ENCODE measurements around the gene SLC7A4.
"Not testable (repeated sequence)": the region's sequence is repeated elsewhere in the genome, so short reads cannot be mapped to it uniquely, and the experiment has no call there.

The SLC7A4 gene

GRCh38 chr22:21032037-21032867 is at the start of gene SLC7A4:
Gene SLC7A4 (minus strand): TSS chr22:21032561. CDS start chr22:21031812, 749 bp downstream.
- no peak for DNase-seq

DNA sequence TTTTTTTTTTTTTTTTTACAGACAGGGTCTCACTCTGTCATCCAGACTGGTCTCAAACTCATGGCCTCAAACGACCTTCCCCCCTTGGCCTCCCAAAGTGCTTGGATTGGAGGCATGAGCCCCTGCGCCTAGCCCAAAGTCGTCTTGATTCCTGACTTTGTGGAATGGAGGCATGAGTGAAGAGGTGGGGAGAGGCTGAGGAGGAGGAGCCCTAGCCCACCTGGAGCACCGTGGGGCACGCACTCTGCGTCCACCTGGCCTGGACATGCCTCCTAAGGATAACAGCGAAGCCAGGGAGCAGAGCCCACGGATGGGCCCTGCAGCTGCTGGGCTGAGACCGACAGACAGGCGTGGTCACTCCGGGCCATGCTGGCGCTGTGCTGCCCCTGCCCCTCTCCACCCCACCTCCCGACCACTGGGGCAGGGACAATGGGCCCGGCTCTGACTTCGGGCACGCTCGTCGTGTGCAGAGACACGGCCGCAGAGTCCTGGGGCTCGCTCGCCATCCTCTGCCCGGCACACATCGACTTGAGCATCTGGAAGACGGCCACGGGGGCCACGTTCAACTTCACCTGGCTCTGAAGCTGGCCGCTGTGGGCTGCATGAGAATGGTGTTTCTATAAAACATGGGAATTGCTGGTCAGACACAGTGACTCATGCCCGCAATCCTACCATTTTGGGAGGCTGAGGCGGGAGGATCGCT is 48.2 kb upstream of the SLC7A4 start:
- no peak for DNase-seq

- DNase-seq, result no peak
These were observed 47.1 kb upstream of the SLC7A4 start for GRCh38 chr22:21079493-21079892.

- no peak for DNase-seq
These were observed 46.6 kb upstream of the SLC7A4 start for GRCh38 chr22:21078916-21079315.

DNA sequence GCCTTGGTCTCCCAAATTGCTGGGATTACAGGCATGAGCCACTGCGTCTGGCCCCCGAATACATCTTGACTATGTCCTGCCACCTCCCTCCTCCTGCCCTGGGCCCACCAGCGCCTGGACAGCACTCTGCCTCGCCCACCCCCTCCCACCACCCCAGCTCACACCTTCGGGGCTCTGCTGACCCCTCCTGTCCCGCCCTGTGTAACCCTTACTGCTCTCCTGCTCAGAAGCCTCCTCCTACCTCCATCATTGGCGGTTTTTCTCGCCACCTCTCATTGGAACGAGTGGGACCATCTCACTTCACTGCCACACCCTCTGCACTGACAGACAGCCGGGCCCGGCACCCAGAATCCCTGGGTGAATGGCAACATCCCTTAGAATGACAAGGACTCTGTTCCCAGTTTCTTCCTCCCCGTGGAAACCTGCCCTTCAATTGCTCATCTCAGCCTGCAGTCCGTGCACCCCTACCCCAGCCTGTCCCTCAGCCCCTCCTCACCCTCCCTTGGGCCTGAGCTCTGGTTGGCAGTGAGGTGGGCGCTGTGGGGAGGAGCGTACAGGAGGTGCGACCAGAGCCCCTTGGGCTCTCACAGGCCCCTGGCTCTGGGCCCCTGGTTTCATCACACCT is 45.6 kb upstream of the SLC7A4 start:
- no peak for DNase-seq

DNA sequence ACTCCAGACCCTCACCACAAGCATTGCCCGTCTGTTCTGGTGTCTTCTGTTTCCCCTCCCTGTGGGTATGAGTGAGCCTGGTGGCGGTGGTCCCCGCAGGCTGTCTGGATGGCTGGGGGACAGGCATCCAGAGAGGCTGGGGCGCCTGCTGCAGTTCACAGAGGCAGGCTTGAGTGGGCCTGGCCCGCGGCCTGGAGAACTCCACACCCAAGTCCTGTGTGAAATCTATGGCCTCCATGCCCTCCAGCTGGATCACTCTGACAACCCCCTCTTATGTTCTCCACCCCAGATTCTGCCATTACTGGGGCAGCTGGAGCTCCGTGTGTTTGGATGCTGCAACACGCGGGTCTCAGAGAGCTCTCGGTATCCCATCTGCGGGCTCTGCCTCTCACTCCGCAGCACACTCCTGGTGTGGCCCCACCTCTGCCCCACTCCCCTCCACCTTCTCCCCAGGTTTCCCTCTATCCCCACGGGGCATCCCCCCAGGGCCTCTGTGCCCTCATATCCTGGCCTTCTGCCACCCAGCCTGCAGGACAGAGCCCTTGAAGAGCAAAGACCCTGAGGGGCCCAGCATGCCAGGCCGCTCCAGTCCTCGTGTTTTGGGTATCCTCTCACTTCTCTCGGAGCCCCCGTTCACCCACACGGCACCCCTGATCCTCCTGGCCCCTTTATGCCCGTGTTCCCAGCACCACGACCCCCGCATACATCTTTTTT is 44.7 kb upstream of the SLC7A4 start:
- DNase-seq, result no peak

- DNase-seq, result no peak
These were observed 43.3 kb upstream of the SLC7A4 start for GRCh38 chr22:21075516-21076138.

DNA sequence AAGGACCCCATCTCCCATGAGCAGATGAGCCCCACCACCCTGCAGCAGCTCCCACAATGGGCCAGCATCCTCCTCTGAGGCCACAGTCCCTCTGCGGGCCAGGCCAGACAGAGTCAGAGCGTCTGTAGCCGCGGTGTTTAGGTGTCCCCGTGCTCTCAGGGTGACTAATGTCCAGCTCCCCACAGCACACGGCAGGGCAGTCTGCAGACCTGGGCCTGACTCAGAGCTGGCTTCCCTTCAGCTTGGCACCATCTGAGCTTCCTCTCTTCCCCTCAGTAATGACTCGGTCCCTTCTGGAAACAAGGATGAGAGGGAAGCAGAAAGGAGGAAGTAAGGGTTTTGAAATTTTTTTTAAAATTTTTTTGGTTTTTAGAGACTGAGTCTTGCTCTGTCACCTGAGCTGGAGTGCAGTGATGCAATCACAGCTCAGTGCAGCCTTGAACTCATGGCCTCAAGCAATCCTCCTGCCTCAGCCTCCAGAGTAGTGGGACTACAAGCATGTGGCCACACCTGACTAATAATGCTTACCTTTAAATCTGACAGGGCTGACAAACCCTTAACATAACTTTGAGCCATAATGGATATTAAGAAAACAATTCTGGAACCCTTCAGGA is 41.8 kb upstream of the SLC7A4 start:
- DNase-seq, result no peak

DNA sequence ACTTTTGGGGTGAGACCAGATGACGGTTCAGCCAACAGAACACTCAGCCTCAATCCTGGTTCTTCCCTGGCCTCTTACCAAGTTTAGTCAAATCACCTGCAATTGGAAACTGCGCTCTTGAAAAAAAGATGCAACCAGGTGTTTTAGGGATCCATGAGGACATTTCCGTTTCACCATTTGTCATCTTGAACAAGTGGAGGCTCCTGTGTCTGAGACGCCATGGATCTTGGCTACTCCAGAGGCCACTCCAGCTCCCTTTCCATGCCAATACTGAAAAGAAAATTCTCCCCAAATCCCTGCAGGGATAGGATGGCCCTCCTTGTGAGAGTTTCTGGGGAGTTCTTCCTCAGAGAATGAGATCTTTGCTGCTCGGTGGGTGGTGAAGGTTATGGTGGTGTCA is 41.1 kb upstream of the SLC7A4 start:
- DNase-seq, result no peak

GRCh38 chr22:21073023-21073422 is 40.7 kb upstream of the SLC7A4 start:
- no peak for DNase-seq

DNA sequence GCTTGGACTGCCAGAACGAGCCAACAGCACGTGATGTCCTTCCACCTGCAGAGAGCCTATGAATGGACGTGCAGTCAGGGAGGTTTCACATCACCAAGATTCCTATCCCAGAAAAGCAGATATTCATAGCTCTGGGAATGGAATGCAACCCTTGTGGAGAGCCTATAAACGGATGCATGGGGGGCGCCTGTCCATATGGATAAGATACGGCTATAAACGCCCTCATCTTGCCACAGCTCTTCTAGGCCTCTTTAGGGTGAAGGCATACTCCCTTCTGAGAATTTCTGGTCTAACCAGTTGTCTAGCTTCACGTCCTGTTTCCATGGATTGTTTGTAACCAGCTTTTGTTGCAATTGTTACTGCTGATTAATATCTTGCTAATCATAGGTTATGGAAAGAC is 39.4 kb upstream of the SLC7A4 start:
- not testable (repeated sequence) for DNase-seq

GRCh38 chr22:21070690-21071615 is 38.6 kb upstream of the SLC7A4 start:
- no peak for DNase-seq

GRCh38 chr22:21069375-21069774 is 37.0 kb upstream of the SLC7A4 start:
- no peak for DNase-seq

- no peak for DNase-seq
These were observed 36.4 kb upstream of the SLC7A4 start for GRCh38 chr22:21068681-21069276.

DNA sequence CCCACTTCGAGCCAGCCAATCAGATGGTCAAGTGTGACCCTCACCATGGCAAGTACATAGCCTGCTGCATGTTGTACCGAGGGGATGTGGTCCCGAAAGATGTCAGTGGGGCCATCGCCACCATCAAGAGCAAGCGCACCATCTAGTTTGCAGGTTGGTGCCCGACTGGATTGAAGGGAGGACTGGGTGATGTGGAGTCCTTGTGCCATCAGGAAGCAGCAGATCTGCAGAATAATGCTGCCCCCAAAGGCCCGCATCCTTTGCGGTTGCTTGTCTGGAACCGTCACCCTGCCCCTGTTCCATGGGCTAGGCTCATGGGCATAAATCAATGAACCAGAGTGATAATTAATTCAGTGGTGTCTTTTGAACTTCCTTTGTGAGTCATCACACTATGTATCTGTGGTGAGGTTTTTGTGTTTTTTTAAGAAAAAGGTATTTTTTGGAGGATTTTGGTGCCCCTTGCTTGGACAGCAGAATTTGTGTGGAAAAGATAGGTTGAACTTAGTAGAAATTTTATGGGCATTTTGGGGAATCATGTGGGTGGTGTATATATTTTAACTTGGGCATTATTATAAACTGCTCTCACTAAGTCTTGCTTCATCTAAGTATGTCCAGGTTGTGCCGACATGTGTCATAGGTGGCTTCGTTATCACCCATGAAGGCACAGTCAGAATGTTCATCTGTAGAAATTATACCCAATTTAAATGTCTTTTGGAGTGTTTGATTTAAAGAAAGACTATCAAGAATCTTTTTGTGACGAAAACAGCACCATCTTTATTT is 35.7 kb upstream of the SLC7A4 start:
- DNase-seq, result no peak

DNA sequence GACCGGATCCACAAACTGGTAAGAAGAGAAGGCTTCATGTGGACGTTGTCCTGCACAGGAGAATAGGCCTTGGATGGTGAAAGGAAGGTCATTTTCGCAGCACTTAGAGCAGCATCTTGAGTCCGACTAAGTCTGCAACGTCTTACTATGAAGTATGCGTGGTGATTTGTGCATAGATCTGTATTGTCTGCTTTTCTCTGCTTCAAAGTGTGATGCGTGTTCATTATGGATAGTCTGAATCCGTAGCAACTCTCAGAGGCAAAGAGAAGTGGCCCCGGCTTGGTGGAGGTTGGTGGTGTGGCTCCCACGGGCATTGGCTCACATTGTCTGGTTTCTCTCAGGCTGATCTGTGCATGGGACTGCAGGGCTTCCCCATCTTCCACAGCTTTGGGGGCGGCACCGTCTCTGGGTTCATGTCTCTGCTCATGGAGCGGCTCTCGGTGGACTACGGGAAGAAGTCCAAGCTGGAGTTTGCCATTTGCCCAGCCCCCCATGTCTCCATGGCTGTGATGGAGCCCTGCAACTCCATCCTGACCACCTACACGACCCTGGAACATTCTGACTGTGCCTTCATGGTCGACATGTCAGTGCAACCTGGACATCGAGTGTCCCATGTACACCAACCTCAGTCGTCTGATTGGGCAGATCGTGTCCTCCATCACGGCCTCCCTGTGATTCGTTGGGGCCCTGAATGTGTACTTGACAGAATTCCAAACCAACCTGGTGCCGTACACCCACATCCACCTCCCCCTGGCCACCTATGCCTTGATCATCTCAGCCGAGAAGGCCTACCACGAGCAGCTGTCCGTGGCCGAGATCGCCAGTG is 34.9 kb upstream of the SLC7A4 start:
- no peak for DNase-seq

DNA sequence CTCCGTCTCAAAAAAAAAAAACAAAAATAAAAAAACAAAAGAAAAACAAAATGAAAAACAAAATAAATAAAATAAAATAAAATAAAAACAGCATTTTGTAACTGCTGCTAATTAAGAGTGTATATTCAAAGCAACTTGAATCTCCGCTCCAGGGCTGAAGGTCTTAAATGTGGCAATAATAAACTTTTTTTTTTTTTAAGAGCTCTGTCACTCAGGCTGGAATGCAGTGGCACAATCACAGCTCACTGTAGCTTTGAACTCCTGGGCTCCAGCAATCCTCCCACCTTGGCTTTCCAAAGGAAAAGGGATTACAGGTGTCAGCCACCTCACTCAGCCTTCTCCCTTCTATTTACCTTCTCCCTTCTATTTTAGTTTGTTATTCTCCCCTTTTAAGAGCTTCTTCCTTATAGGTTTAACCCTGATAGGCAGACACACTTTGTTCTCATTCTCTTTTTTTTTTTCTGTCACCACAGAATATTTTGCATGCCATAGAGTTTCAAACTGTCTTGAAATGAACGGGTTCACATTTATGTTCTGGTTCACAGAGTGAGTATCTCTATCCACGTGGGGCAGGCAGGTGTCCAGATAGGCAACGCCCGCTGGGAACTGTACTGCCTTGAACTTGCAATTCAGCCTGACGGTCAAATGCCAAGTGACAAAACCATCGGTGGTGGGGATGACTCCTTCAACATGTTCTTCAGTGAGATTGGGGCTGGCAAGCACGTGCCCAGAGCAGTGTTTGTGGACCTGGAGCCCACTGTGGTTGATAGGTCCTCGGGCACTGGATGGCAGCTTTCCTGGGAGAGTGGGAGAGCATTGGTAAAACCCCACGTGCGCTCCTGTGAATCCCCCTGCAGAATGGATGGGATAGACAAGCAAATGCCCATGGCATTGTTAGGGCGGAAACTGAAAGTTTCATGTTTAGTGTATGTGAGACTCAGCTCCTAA is 32.8 kb upstream of the SLC7A4 start:
- no peak for DNase-seq

DNA sequence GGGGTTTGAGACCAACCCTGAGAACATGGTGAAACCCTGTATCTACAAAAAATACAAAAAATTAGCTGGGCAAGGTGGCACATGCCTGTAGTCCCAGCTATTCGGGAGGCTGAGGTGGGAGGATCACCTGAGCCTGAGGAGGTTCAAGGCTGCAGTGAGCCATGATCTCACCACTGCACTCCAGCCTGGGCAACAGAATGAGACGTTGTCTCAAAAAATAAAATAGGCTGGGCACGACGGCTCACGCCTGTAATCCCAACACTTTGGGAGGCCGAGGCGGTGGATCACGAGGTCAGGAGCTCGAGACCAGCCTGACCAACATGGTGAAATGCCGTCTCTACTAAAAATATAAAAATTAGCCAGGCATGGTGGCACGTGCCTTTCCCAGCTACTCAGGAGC is 32.1 kb upstream of the SLC7A4 start:
- not testable (repeated sequence) for DNase-seq

Measured in CD4-positive, alpha-beta T cell treated with Interleukin-17A for 4 hours (primary cell).